Stimulated activated CD8-positive, alpha-beta memory T cell treated with anti-CD3 and anti-CD28 coated beads, Interleukin-2, amount 100 ng/mL, for 48 hours (primary cell): ENCODE results near the gene GATAD2B.
A peak's percentile ranks its signal among the peaks of the same experiment; 100 is the strongest.
"Not testable (repeated sequence)": the region's sequence is repeated elsewhere in the genome, so short reads cannot be mapped to it uniquely, and the experiment has no call there.

ENCODE experiments used
- DNase-seq, 2 donors: peaks; one replicate each; pipeline ENCODE4 v3.0.0-alpha.2; 2020; ENCODE audit warnings: low read depth in 2 of 2

Gene GATAD2B

GRCh38 chr1:153796786-153797659 is 125.7 kb downstream of the GATAD2B start:
- peak; percentile 64 to 79 for DNase-seq

GRCh38 chr1:153795934-153796785 is 126.6 kb downstream of the GATAD2B start:
- DNase-seq = no peak

- no peak for DNase-seq
Measured at GRCh38 chr1:153795330-153795837, 127.4 kb downstream of the GATAD2B start.

- no peak for DNase-seq
Measured at GRCh38 chr1:153794624-153795329, 128.0 kb downstream of the GATAD2B start.

GRCh38 chr1:153793973-153794615 is 128.7 kb downstream of the GATAD2B start:
- DNase-seq = no peak

GRCh38 chr1:153793261-153793972 is 129.4 kb downstream of the GATAD2B start:
- no peak for DNase-seq

GRCh38 chr1:153792631-153793041 is 130.1 kb downstream of the GATAD2B start:
- DNase-seq = no peak

- DNase-seq = peak in 1 of 2 donors; percentile 28
Measured at GRCh38 chr1:153791648-153792253, 131.0 kb downstream of the GATAD2B start.

- no peak for DNase-seq
Measured at GRCh38 chr1:153790966-153791647, 131.7 kb downstream of the GATAD2B start.

- DNase-seq = no peak
Measured at GRCh38 chr1:153790313-153790965, 132.3 kb downstream of the GATAD2B start.

- no peak for DNase-seq
Measured at GRCh38 chr1:153789478-153790034, 133.2 kb downstream of the GATAD2B start.

GRCh38 chr1:153786038-153786790 is 136.6 kb downstream of the GATAD2B start:
- no peak for DNase-seq

- DNase-seq = peak; percentile 86 to 88
Measured at GRCh38 chr1:153783233-153784190, 139.3 kb downstream of the GATAD2B start.

- not testable (repeated sequence) for DNase-seq
Measured at GRCh38 chr1:153782648-153783047, 140.1 kb downstream of the GATAD2B start.

GRCh38 chr1:153780551-153780950 is 142.2 kb downstream of the GATAD2B start:
- DNase-seq = no peak

- no peak for DNase-seq
Measured at GRCh38 chr1:153779781-153780541, 142.8 kb downstream of the GATAD2B start.
